GM21381 (cell line): ENCODE results near the gene MLXIP.

Experiments
- ATAC-seq: cut with Tn5 transposase; IDR thresholded peaks from one replicate; pipeline ENCODE4 v1.9.1; 2021; ENCODE audit warnings: mild to moderate bottlenecking, moderate library complexity; ENCODE audit not compliant: unreplicated experiment

MLXIP gene

DNA sequence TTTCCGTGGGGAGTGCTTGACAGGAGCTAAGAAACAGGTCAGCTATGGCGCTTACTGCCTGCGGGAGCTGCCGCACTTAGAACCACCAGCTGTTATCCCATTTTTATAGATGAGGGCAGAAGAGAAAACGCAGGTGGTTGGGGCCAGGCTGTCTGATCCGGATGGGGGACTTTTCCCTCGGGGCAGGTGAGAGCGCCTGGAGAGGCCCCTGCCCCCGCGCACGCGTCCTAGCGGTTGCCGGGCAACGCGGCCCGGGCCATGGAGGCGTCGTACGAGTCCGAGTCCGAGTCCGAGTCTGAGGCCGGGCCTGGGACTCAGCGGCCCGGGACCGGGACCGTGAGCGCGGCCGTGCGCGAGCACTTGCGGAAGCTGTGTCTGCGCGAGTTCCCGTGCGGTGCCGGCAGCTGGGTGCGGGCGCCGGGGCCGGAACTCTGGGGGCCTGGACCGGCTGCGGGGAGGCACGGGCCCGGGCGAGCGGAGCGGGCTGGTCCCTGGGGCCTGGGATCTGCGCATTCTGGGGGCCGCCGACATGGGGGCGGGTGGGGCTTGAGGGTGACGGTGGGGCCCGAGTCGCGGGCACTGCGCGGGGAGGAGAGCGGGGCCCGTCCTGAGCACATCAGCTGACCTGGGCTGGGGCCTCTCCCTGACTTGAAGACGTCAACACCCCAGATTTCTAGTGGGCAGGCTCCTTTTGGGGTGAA is 104.5 kb downstream of the MLXIP start, which contains the start of gene LRRC43:
TSS of gene LRRC43 (plus strand) at position 237 of the 701 bp plus-strand sequence. CDS start at position 259, 22 bp downstream.
- no peak for ATAC-seq

DNA sequence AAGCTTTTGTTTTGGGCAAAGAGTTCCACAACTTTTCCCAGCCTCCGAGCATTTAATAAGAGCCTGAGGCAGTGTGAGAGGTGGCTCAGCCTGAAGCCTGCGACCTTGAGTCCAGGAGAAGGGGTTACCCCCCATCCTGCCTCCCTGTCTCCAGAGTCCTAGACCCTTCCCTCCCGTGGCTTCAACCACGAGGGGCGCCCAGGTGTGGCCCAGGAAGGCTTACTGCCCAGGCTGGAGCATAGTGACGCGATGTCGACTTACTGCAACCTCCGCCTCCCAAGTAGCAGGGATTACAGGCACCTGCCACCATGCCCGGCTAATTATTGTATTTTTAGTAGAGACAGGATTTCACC is 105.0 kb downstream of the MLXIP start:
- ATAC-seq, result no peak

DNA sequence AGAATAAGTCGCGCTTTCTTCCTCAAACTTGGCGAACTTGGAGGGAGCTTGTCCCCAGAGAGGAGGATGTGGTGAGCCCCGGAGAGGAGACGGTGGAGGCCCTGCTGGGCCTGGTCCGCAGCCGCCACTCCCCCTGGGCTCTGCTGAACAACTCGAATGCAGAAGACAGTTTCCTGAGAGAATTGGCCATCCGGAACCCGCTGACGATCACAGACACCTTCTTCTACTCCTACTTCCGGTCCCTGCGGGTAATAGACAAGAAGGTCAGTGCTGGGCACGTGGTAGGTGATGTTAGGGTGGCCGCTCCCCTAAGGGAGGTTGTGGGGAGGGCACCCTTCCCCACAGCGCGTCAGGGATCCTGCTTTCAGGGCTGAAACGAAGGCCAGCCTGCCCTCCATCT is 106.0 kb downstream of the MLXIP start:
- ATAC-seq, result no peak

DNA sequence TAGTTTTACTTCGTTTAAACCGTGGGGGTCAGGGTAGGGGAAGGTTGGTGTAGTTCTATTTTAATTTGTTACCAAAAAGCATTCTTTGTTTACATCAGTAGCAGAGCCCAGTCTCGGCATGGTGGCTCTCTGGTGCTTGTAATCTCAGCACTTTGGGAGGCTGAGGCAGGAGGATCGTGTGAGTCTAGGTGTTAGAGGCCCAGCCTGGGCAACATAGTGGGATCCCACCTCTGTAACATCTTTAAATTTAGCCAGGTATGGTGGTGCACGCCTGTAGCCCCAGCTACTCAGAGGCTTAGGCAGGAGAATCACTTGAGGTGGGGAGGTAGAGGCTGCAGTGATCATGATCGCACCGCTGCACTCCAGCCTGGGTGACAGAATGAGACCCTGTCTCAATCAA is 106.5 kb downstream of the MLXIP start:
- ATAC-seq, result no peak

DNA sequence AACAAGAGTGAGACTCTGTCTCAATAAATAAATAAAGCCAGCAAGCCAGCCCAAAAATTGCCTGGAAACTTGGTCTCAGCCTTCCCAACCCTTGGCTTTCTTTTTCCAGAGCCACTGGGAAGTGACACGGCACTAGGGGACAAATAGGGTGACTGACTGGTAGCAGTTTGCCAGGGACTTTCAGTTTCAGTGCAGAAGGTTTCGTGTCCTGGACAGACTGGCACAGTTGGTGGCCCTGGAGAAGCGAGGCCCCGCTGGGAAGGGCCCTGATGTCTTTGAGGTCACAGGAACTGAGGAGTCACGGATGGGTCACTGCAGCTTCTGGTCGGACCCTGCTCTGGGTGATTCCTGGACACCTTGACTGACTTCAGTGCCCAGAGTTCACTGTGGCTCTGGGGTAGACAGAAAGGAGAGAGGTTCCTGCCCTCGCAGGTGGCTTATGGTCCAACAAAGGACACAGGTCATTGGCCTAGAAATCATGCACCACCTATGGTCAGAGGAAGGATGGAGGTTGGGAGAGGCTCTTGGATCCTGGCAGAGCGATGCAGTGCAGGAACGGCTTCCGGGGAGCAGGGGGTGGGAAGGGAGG is 107.0 kb downstream of the MLXIP start:
- no peak for ATAC-seq

DNA sequence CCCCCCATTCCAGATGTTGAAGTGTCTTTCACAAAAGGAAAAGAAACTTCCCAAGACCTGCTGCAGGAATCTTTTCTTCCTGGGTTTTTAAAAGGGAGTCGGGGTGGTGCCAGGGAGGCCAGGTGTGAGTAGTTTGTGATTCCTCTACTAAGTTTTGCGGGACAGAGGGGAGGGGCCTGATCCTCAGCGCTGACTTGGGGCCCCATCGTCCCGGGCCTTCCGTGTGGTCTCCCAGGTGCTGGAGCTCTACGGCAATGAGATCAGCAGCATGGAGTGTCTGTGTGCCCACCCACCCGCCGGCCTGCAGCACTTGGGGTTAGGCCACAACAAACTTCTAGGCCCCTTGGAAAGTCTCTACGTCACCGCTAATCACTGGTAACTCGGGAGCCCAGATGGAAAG is 108.9 kb downstream of the MLXIP start:
- no peak for ATAC-seq

DNA sequence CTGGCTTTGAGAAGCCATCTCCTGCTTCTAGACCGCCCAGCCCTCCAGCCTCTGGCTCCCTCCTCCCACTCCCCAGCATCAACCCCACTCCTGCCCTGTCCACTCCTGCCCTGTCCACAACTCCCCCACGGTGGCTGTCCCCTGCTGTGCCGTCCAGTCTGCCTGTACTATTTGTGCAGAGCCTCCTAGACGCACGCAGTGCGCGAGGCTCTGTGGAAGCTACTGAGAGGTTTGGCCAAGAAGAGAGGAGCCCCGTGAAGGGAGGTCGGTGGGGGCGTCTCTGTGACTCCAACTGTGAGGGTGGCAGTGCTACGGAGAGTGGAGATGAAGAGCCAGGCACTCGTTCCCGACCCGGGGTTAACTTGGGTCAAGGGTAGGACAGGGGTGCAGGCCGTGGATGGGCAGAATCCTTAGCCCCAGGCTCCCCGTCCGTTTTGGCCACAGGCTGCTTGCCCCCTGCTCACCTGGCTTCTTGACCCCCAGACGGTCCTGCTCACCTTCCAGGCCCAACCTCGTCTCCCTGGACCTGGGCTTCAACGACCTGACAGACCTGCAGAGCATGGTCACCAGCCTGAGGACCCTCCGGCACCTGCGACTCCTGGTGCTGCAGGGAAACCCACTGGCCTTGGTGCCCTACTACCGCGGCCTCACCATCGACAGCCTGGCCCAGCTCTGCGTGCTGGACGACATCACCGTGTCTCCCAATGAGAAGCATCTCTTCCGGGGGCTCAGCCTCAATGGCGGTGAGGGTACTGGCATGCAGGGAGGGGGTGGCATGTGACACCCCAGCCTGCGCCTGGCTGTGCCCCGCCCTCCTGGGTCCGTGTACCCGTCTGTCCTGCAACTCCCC is 111.3 kb downstream of the MLXIP start:
- no peak for ATAC-seq

DNA sequence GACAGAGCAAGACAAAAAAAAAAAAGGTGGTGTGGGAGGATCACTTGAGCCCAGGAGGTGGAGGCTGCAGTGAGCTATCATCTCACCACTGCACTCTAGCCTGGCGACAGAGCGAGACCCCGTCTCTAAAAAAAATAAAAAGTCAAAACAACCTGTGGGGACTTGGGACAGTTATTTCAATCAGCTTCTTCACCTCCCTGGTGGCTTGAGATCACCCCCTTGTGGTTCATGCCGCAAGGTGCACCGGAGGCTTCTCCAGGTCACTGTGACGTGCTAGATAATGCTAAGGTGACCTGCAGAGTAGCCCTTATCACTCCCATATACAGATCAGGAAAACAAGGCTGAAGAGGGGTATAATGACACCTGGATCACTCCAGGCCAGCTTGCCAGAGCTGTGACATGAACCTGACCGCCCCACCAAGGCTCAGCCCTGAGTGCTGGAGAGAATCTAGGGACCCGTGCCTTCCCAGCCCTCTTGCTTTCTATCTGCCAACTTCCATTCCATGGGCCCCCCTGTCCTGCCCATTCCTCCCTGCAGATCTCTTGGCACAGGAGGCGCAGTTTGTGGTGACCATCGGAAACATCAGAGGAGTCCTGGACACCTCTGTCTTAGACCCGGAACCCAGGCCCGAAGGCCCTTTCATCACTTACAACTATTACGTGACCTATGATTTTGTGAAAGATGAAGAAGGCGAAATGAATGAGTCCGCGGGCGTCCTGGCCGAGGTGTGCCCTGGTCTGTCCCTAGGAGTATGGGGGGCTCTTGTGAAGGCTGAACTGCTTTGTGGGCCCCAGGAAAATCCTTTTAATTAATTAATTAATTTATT is 112.5 kb downstream of the MLXIP start:
- ATAC-seq, result no peak

DNA sequence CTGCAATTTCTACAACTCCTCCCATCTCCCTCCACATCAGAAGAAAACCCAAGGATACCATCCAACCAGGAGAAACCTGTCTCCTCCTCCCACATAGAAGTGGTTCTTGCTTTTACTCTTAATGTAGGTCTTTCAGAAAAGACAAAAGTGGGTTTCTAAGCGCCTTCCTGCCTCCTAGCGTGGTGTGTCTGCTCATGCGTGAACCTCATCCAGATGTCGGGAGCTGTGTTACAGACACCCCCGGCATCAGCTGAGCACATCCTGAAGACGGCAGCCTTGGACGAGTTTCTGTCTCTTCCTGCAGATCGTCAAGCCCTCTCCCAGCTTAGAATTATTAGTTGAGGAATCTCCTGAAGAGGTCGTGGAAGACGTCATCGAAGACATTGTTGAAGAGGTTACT is 113.9 kb downstream of the MLXIP start:
- no peak for ATAC-seq

DNA sequence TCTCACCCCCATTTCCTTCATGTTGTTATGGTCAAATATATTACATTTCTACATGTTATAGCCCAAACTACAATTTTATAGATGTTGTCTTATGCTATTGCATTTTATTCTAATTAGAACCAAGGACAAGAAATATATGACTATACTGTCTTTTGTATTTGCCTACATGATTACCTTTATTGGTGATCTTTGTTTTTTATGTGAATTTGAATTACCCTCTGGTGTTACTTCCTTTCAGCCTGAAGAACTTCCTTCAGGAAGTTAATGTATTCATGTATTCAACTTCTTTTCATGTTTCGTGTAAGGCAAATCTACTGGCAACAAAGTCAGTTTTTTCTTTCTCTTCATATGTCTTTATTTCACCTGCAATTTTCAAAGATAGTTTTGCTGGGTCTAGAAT is 116.2 kb downstream of the MLXIP start:
- ATAC-seq, result no peak

DNA sequence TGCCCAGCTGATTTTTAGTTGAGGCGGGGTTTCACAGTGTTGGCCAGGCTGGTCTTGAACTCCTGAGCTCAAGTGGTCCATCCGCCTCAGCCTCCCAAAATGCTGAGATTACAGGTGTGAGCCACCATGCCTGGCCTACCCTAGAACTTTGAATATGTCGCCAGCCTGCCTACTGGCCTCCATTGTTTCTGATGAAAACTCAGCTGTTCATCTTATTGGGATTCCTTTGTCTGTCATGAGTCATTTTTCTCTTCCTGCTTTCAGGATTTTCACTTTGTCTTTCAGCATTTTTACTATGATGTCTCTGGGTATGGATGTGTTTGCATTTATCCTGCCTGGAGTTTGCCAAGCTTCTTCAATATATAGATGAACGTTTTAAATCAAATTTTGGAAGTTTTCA is 116.8 kb downstream of the MLXIP start:
- no peak for ATAC-seq
